Cardiac muscle cell (in vitro differentiated cells and primary cell): ENCODE data around the gene TIMM50. TPM values are rescaled to one million over a fixed set of nuclear protein-coding genes. Genes with fewer than 3 reads are reported as not detected.

Source experiments
- DNase-seq, 2 donors: peaks; one replicate each; pipeline versions ENCODE4 v3.0.0 to v3.0.0-alpha.2; 2010 to 2017; ENCODE audit warnings: low read depth in 1 of 2, low spot score in 1 of 2
- H3K27ac ChIP-seq: fragments of 200-600 bp; sonication (generic); 2 replicates; pipeline ENCODE4 v1.5.1; 2016
- H3K27me3 ChIP-seq: fragments of 200-600 bp; sonication (generic); 2 replicates; pipeline ENCODE4 v1.6.0; 2016; ENCODE audit warnings: control low read depth
- H3K36me3 ChIP-seq: fragments of 200-600 bp; sonication (generic); 2 replicates; pipeline ENCODE4 v1.5.1; 2016; ENCODE audit warnings: control low read depth
- H3K4me1 ChIP-seq: fragments of 200-600 bp; sonication (generic); 2 replicates; pipeline ENCODE4 v1.8.1; 2017; ENCODE audit warnings: low read depth, mild to moderate bottlenecking, mixed run types
- H3K4me3 ChIP-seq: fragments of 200-600 bp; sonication (generic); 2 replicates; pipeline ENCODE4 v1.5.1; 2016; ENCODE audit warnings: mild to moderate bottlenecking
- H3K9me3 ChIP-seq: fragments of 200-600 bp; sonication (generic); 2 replicates; pipeline ENCODE4 v1.5.1; 2017; ENCODE audit warnings: low read depth, mild to moderate bottlenecking, control low read depth
- CTCF ChIP-seq: IDR thresholded peaks from 2 replicates; pipeline ENCODE4 v1.5.1; 2012; ENCODE audit warnings: low read depth, mild to moderate bottlenecking, low read length
- polyA plus RNA-seq: library from polyadenylated mRNA; unstranded; fragments of >200 nt; fragmentation: Nextera tagmentation; extraction: Ambion mirVana; gene quantifications from 2 replicates; pipeline ENCODE4 v1.2.1, GENCODE V29; 2016
- total RNA-seq: library from RNA; depleted of rRNA; stranded (reverse); fragments of >200 nt; gene quantifications from 2 replicates; pipeline ENCODE4 v1.2.3, GENCODE V29; 2016

TIMM50 gene
- total and polyA plus RNA-seq, 2 experiments from 2014 or later = 80.4 to 93.3 TPM

GRCh38 chr19:39512988-39513387 is 32.4 kb downstream of the TIMM50 start:
- peaks cover 24% of the 10 kb centered on the region for H3K27me3 ChIP-seq
- peak in 1 of 2 donors; percentile 19 for DNase-seq
- H3K27ac ChIP-seq = no peak overlapping the region
- no peak overlapping the region for H3K4me3 ChIP-seq
- no peak for TF ChIP-seq CTCF
- H3K36me3 ChIP-seq = no peaks in the 10 kb centered on the region
- no peaks in the 10 kb centered on the region for H3K4me1 ChIP-seq
- H3K9me3 ChIP-seq = no peaks in the 10 kb centered on the region

GRCh38 chr19:39514840-39515550 is 34.4 kb downstream of the TIMM50 start, which contains the start of gene SELENOV:
Gene SELENOV (plus strand): TSS chr19:39515139. CDS start chr19:39515213, 74 bp downstream.
- peak in 1 of 2 donors; percentile 43 for DNase-seq
- Histone ChIP-seq H3K4me1 (no peaks in the 10 kb centered on the region), H3K4me3 (peak within 1 kb of the TSS; percentile 58), H3K27me3 (peaks cover 19% of the 10 kb centered on the region), H3K9me3 (no peaks in the 10 kb centered on the region), H3K27ac (no peak within 1 kb of the TSS), H3K36me3 (no peaks in the 10 kb centered on the region)
- peak; percentile 13 for TF ChIP-seq CTCF

GRCh38 chr19:39515551-39516191 is 35.0 kb downstream of the TIMM50 start:
- H3K9me3 ChIP-seq = no peaks in the 10 kb centered on the region
- no peak for TF ChIP-seq CTCF
- no peaks in the 10 kb centered on the region for H3K36me3 ChIP-seq
- H3K4me1 ChIP-seq = no peaks in the 10 kb centered on the region
- peak overlapping the region; percentile 58 for H3K4me3 ChIP-seq
- no peak overlapping the region for H3K27ac ChIP-seq
- peak in 1 of 2 donors; percentile 42 for DNase-seq
- peaks cover 19% of the 10 kb centered on the region for H3K27me3 ChIP-seq

- peak overlapping the region; percentile 58 for H3K4me3 ChIP-seq
- DNase-seq = no peak
- no peaks in the 10 kb centered on the region for H3K9me3 ChIP-seq
- no peak for TF ChIP-seq CTCF
- H3K27me3 ChIP-seq = peaks cover 19% of the 10 kb centered on the region
- H3K27ac ChIP-seq = no peak overlapping the region
- no peaks in the 10 kb centered on the region for H3K36me3 ChIP-seq
- no peaks in the 10 kb centered on the region for H3K4me1 ChIP-seq
Measured at GRCh38 chr19:39516270-39516669, 35.6 kb downstream of the TIMM50 start.

- H3K9me3 ChIP-seq = no peaks in the 10 kb centered on the region
- no peak overlapping the region for H3K27ac ChIP-seq
- no peak for TF ChIP-seq CTCF
- no peak overlapping the region for H3K4me3 ChIP-seq
- H3K27me3 ChIP-seq = peaks cover 19% of the 10 kb centered on the region
- H3K4me1 ChIP-seq = no peaks in the 10 kb centered on the region
- no peak for DNase-seq
- H3K36me3 ChIP-seq = no peaks in the 10 kb centered on the region
Measured at GRCh38 chr19:39517432-39517831, 36.8 kb downstream of the TIMM50 start.
